ENCODE results near the gene NFATC2IP. TPM values are rescaled to one million over a fixed set of nuclear protein-coding genes. Genes with fewer than 3 reads are reported as not detected.

NFATC2IP gene
- total and polyA plus RNA-seq, 10 of the 15 experiments (the other 5 are each of a cell fraction or from before 2014, with no cell fraction given), result 12.2 to 93.9 (median 46.9) TPM

DNA sequence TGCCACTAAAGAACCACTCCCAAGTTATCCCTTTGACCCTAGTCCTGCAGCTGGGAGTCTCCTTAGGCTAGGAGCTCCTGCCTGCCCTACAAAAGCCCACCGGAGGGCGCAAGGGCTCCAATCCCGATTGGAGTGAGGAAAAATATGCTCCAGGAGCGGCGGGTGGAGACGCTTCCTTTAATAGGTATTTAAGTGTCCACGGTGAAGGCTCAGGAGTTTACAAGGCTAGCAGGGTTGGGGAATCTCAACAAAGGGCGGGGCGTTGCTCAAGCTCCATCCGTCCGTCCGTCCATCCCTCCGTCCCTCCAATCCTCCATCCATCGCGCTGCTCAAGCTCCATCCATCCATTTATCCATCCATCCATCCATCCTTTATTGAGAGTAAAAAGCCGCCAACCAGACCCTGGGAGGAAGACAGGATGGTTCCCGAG is 23.3 kb downstream of the NFATC2IP start (continued):
- TF ChIP-seq, protein P1, sequence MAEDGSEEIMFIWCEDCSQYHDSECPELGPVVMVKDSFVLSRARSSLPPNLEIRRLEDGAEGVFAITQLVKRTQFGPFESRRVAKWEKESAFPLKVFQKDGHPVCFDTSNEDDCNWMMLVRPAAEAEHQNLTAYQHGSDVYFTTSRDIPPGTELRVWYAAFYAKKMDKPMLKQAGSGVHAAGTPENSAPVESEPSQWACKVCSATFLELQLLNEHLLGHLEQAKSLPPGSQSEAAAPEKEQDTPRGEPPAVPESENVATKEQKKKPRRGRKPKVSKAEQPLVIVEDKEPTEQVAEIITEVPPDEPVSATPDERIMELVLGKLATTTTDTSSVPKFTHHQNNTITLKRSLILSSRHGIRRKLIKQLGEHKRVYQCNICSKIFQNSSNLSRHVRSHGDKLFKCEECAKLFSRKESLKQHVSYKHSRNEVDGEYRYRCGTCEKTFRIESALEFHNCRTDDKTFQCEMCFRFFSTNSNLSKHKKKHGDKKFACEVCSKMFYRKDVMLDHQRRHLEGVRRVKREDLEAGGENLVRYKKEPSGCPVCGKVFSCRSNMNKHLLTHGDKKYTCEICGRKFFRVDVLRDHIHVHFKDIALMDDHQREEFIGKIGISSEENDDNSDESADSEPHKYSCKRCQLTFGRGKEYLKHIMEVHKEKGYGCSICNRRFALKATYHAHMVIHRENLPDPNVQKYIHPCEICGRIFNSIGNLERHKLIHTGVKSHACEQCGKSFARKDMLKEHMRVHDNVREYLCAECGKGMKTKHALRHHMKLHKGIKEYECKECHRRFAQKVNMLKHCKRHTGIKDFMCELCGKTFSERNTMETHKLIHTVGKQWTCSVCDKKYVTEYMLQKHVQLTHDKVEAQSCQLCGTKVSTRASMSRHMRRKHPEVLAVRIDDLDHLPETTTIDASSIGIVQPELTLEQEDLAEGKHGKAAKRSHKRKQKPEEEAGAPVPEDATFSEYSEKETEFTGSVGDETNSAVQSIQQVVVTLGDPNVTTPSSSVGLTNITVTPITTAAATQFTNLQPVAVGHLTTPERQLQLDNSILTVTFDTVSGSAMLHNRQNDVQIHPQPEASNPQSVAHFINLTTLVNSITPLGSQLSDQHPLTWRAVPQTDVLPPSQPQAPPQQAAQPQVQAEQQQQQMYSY (CRISPR knock-in tag; IDR thresholded peaks at IDR 0.05), result no peak
- TF ChIP-seq EED (IDR thresholded peaks at IDR 0.05; ENCODE audit: low read depth) (peak; percentile 58), SIN3A (IDR thresholded peaks at IDR 0.05; ENCODE audit: low read depth, low read length) (no peak), CHD1 (IDR thresholded peaks at IDR 0.05; ENCODE audit: low read depth, low read length) (no peak), RAD21 (IDR thresholded peaks at IDR 0.05; ENCODE audit: insufficient read depth, low read depth, low read length) (peak; percentile 61)
- TF ChIP-seq, protein P2, sequence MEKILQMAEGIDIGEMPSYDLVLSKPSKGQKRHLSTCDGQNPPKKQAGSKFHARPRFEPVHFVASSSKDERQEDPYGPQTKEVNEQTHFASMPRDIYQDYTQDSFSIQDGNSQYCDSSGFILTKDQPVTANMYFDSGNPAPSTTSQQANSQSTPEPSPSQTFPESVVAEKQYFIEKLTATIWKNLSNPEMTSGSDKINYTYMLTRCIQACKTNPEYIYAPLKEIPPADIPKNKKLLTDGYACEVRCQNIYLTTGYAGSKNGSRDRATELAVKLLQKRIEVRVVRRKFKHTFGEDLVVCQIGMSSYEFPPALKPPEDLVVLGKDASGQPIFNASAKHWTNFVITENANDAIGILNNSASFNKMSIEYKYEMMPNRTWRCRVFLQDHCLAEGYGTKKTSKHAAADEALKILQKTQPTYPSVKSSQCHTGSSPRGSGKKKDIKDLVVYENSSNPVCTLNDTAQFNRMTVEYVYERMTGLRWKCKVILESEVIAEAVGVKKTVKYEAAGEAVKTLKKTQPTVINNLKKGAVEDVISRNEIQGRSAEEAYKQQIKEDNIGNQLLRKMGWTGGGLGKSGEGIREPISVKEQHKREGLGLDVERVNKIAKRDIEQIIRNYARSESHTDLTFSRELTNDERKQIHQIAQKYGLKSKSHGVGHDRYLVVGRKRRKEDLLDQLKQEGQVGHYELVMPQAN (conservative IDR thresholded peaks at IDR 0.05), result no peak
